Caco-2 (cell line): ENCODE results near the gene CNBD2. TPM values are rescaled to one million over a fixed set of nuclear protein-coding genes. Genes with fewer than 3 reads are reported as not detected.
"Not testable (repeated sequence)": the region's sequence is repeated elsewhere in the genome, so short reads cannot be mapped to it uniquely, and the experiment has no call there.

Source experiments
- BruUV-seq: library from RNA; stranded (reverse); fragments of 400-500 nt; replicated peaks from 2 replicates; lab custom pipeline; 2021; lab: Mats Ljungman, UMichigan
- CTCF ChIA-PET: fragments of 300-600 bp; sonication (Branson Sonifier 250); formaldehyde crosslinking; loops from one replicate; lab custom pipeline; 2022; ENCODE audit warnings: antibody characterized with exemption; lab: Charles Lee
- POLR2A ChIA-PET: fragments of 300-600 bp; sonication (Branson Sonifier 250); formaldehyde crosslinking; loops from one replicate; lab custom pipeline; 2022; ENCODE audit warnings: antibody characterized with exemption; lab: Charles Lee
- DNase-seq, 2 experiments: peaks; one replicate each; pipeline versions ENCODE4 v3.0.0 to v3.0.0-alpha.2; 2020 to 2022
- H3K27me3 ChIP-seq: replicated peaks from 2 replicates; pipeline ENCODE4 v1.6.0; 2011; ENCODE audit warnings: low read length; ENCODE audit not compliant: control insufficient read depth, insufficient read depth
- H3K36me3 ChIP-seq: 2 replicates; pipeline ENCODE4 v1.5.1; 2011; ENCODE audit warnings: low read length; ENCODE audit not compliant: control insufficient read depth, insufficient read depth
- H3K4me1 ChIP-seq: fragments of 250-450 bp; sonication (Bioruptor Pico); 2 replicates; pipeline ENCODE4 v1.5.1; 2020; ENCODE audit warnings: mild to moderate bottlenecking
- H3K4me3 ChIP-seq: 2 replicates; pipeline ENCODE4 v1.5.1; 2011; ENCODE audit warnings: low read depth, mild to moderate bottlenecking, control low read depth, low read length
- H3K9me3 ChIP-seq: fragments of 250-450 bp; sonication (Bioruptor Pico); 2 replicates; pipeline ENCODE4 v1.5.1; 2020; ENCODE audit warnings: mild to moderate bottlenecking, moderate library complexity
- H3K27ac Mint-ChIP-seq: one replicate; pipeline ENCODE4 v1.8.0; 2022; ENCODE audit warnings: mixed read lengths; ENCODE audit not compliant: unreplicated experiment
- H3K27me3 Mint-ChIP-seq: one replicate; pipeline ENCODE4 v1.8.0; 2022; ENCODE audit warnings: mixed read lengths; ENCODE audit not compliant: insufficient read depth, unreplicated experiment
- H3K36me3 Mint-ChIP-seq: one replicate; pipeline ENCODE4 v1.8.0; 2022; ENCODE audit warnings: mild to moderate bottlenecking, mixed read lengths; ENCODE audit not compliant: insufficient read depth, unreplicated experiment
- H3K4me1 Mint-ChIP-seq: one replicate; pipeline ENCODE4 v1.8.0; 2022; ENCODE audit warnings: low read depth, mixed read lengths; ENCODE audit not compliant: unreplicated experiment
- H3K4me3 Mint-ChIP-seq: one replicate; pipeline ENCODE4 v1.8.0; 2022; ENCODE audit warnings: mild to moderate bottlenecking, moderate library complexity, mixed read lengths; ENCODE audit not compliant: unreplicated experiment
- H3K9me3 Mint-ChIP-seq: one replicate; pipeline ENCODE4 v1.8.0; 2022; ENCODE audit warnings: mixed read lengths; ENCODE audit not compliant: unreplicated experiment
- intact Hi-C: fragments of 100-400 bp; cut with micrococcal nuclease; formaldehyde crosslinking; loops from one replicate; pipeline ENCODE4 v1.10.0; 2022; ENCODE audit not compliant: unreplicated experiment
- total RNA-seq: library from RNA; stranded (reverse); gene quantifications from 2 replicates; pipeline ENCODE4 v1.2.3, GENCODE V29; 2022
- TF ChIP-seq, protein P1 (sequence below), 2 experiments: fragments of 200-600 bp in 1 of 2; IDR thresholded peaks; 1 replicate in 1 of 2; 2 replicates in 1 of 2; pipeline versions ENCODE4 v1.5.1 to v1.8.0; 2011 to 2022; ENCODE audit warnings: antibody characterized with exemption in 1 of 2, control low read depth in 1 of 2, inconsistent platforms in 1 of 2, low read depth in 1 of 2, low read length in 1 of 2, mild to moderate bottlenecking in 1 of 2, moderate library complexity in 1 of 2; ENCODE audit not compliant: insufficient read depth in 1 of 2, severe bottlenecking in 1 of 2, unreplicated experiment in 1 of 2

The CNBD2 gene
- total RNA-seq, 1 experiment from 2014 or later: 9.1 TPM

DNA sequence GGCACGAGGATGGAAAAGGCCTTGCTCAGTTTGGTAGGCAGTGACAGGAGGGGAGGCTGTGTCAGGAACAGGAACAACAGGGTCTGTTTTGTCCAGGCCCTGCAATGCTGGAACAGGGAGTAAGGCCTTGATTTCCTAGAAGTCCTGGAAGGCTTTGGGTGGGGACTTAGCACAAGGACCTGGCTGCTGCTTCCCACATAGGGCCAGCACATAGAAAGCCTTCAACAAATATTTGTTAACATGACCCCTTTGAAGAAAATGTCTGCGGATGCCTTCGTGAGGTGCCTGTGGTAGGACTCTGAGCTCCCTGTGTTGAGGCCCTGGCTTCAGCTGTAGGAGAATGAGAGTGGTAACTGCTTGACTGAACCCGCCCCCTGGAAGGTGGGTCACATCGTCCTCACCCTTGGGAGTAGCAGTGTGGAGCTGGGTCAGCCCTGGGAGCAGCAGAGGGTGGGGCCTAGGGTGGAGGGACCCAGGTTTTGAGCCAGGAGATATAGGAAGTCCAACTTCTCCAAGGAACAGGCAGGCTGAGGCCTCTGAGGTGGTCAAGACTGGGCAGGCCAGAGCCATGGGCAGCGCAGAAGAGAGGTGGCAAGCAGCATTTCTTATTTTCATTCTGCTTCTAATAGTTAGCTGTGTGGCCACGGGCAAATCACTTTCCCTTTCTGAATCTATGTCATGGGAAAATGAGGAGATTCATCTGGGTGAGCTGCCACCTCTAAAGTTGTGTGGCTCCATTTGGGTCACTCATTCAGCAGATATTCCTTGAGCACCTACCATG, 50.0 kb downstream of the CNBD2 start:
- Mint-ChIP-seq H3K4me1 (peaks cover 22% of the 10 kb centered on the region), H3K27me3 (no peaks in the 10 kb centered on the region)

DNA sequence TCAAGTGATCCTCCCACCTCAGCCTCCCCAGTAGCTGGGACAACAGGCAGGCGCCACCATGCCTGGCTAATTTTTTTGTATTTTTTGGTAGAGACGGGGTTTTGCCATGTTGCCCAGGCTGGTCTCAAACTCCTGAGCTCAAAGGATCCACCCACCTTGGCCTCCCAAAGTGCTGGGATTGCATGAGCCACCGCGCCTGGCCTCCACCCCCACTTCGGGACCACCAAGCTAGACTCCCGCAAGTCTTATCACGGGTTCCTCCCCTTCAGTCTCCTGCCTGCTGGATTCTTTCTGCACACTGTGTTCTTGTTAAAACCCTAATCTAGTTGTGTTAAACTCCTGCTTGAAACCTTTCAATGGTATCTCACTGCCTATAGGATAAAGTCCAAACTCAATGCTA, 57.7 kb downstream of the CNBD2 start:
- H3K27me3 Mint-ChIP-seq: not testable (repeated sequence)

More for the DNA sequence above, 50.0 kb downstream of the CNBD2 start:
- intact Hi-C loops: loop anchor here (1.0 kb wide), 1 partner anchor 23 kb away; no protein-coding TSS in a partner anchor
- H3K4me1 ChIP-seq: peaks cover 20% of the 10 kb centered on the region
- H3K27ac Mint-ChIP-seq: peak overlapping the region; percentile 77
- no peaks in the 10 kb centered on the region for H3K36me3 ChIP-seq
- H3K9me3 ChIP-seq: no peaks in the 10 kb centered on the region
- ChIA-PET POLR2A (interaction anchor here (1.0 kb wide), 1 partner anchor 27 kb away, joined by 3 read pairs; no protein-coding TSS in a partner anchor), CTCF (interaction anchor here (0.6 to 3.6 kb wide), 9 partner anchors 10 to 873 kb away, joined by 3 to 26 read pairs (median 8); partner anchors contain the start of gene SCAND1)
- no peak overlapping the region for H3K4me3 Mint-ChIP-seq
- no peak overlapping the region for H3K4me3 ChIP-seq
- H3K36me3 Mint-ChIP-seq: no peaks in the 10 kb centered on the region
- no peaks in the 10 kb centered on the region for H3K9me3 Mint-ChIP-seq
- peak; percentile 79 to 81 for DNase-seq
- no TSS peak for BruUV-seq
- TF ChIP-seq, protein P1, sequence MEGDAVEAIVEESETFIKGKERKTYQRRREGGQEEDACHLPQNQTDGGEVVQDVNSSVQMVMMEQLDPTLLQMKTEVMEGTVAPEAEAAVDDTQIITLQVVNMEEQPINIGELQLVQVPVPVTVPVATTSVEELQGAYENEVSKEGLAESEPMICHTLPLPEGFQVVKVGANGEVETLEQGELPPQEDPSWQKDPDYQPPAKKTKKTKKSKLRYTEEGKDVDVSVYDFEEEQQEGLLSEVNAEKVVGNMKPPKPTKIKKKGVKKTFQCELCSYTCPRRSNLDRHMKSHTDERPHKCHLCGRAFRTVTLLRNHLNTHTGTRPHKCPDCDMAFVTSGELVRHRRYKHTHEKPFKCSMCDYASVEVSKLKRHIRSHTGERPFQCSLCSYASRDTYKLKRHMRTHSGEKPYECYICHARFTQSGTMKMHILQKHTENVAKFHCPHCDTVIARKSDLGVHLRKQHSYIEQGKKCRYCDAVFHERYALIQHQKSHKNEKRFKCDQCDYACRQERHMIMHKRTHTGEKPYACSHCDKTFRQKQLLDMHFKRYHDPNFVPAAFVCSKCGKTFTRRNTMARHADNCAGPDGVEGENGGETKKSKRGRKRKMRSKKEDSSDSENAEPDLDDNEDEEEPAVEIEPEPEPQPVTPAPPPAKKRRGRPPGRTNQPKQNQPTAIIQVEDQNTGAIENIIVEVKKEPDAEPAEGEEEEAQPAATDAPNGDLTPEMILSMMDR (IDR thresholded peaks at IDR 0.05; ENCODE audit: insufficient read depth in 1 of 2, low read depth in 1 of 2, low read length in 1 of 2, severe bottlenecking in 1 of 2, unreplicated experiment in 1 of 2): no peak
- H3K27me3 ChIP-seq: no peaks in the 10 kb centered on the region

DNA sequence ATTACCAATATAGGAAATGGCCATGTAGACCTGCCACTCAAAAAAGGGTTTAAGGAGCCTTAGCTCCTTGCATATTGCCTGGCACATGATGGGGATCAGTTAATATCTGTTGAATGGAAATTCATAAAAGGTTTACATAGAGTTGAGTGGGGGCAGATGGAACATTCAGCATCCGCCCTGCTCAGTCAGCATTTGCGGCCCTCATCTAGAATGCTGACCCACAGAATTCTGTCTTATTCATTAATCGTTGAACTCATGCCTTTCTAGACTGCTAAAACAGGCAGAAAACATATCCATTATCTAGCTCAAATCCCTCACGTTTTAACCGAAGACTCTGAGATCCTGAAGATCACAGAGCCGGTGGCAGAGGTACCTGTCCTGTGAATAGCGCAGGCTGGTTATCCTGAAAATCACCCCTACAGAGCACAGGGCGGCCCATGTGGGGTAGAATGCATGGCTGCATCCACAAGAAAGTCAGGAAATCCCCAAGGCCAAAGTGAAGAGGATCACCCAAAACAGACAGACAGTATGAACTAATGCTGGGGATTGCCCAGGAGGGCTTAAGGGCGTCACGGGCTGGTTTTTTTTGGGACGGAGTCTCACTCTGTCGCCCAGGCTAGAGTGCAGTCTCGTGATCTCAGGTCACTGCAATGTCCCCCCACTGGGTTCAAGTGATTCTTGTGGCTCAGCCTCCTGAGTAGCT, 59.9 kb downstream of the CNBD2 start:
- ChIA-PET POLR2A (interaction anchor here (0.9 kb wide), 1 partner anchor 37 kb away, joined by 3 read pairs; no protein-coding TSS in a partner anchor), CTCF (interaction anchor here (1.1 to 1.4 kb wide), 3 partner anchors 10 to 36 kb away, joined by 3 to 4 read pairs (median 4); no protein-coding TSS in a partner anchor)
- intact Hi-C loops: no loop called here
- no peak overlapping the region for H3K4me3 Mint-ChIP-seq
- no peaks in the 10 kb centered on the region for H3K36me3 ChIP-seq
- H3K27me3 Mint-ChIP-seq: no peaks in the 10 kb centered on the region
- TF ChIP-seq, protein P1 (IDR thresholded peaks at IDR 0.05; ENCODE audit: insufficient read depth in 1 of 2, low read depth in 1 of 2, low read length in 1 of 2, severe bottlenecking in 1 of 2, unreplicated experiment in 1 of 2): no peak
- H3K4me1 ChIP-seq: no peaks in the 10 kb centered on the region
- no peaks in the 10 kb centered on the region for H3K27me3 ChIP-seq
- H3K27ac Mint-ChIP-seq: no peak overlapping the region
- no peaks in the 10 kb centered on the region for H3K9me3 ChIP-seq
- H3K36me3 Mint-ChIP-seq: no peaks in the 10 kb centered on the region
- DNase-seq: peak in 1 of 2 experiments; percentile 23
- H3K4me3 ChIP-seq: no peak overlapping the region
- no TSS peak for BruUV-seq
- no peaks in the 10 kb centered on the region for H3K4me1 Mint-ChIP-seq
- H3K9me3 Mint-ChIP-seq: no peaks in the 10 kb centered on the region

More for the DNA sequence above, 57.7 kb downstream of the CNBD2 start:
- DNase-seq: peak in 1 of 2 experiments; percentile 35
- H3K4me3 ChIP-seq, H3K27ac Mint-ChIP-seq, intact Hi-C loops, H3K36me3 ChIP-seq, H3K4me1 ChIP-seq, H3K4me3 Mint-ChIP-seq, H3K9me3 Mint-ChIP-seq, H3K27me3 ChIP-seq, POLR2A ChIA-PET, H3K4me1 Mint-ChIP-seq, H3K9me3 ChIP-seq, H3K36me3 Mint-ChIP-seq, BruUV-seq: not testable (repeated sequence)
- CTCF ChIA-PET: interaction anchor here (0.8 kb wide), 1 partner anchor 112 kb away, joined by 3 read pairs; no protein-coding TSS in a partner anchor
